AG04450 (cell line): ENCODE results near the gene NOS3. TPM values are rescaled to one million over a fixed set of nuclear protein-coding genes. Genes with fewer than 3 reads are reported as not detected.

Source experiments
- CTCF ChIA-PET: fragments of 300-600, 350-600 bp; formaldehyde crosslinking; extraction: SDS; loops from one replicate; lab custom pipeline; 2022; ENCODE audit warnings: antibody characterized with exemption, inconsistent platforms; lab: Charles Lee
- POLR2A ChIA-PET: fragments of 350-600 bp; formaldehyde crosslinking; extraction: SDS; loops from one replicate; lab custom pipeline; 2021; ENCODE audit warnings: antibody characterized with exemption, inconsistent platforms; lab: Yijun Ruan, JAX
- DNase-seq: peaks from one replicate; pipeline ENCODE4 v3.0.0-alpha.2; 2011; ENCODE audit warnings: low read depth, low spot score
- H3K27ac ChIP-seq: one replicate; pipeline ENCODE4 v1.5.1; 2012; ENCODE audit warnings: low read depth, low read length, control low read depth
- H3K27me3 ChIP-seq: one replicate; pipeline ENCODE4 v1.6.0; 2012; ENCODE audit warnings: low read length; ENCODE audit not compliant: control insufficient read depth, insufficient read depth
- H3K4me3 ChIP-seq: 2 replicates; pipeline ENCODE4 v1.5.1; 2011; ENCODE audit warnings: mild to moderate bottlenecking, low read depth, low read length, control low read depth
- H3K9me3 ChIP-seq: 2 replicates; pipeline ENCODE4 v1.5.1; 2012; ENCODE audit warnings: low read length; ENCODE audit not compliant: control insufficient read depth, insufficient read depth
- polyA plus RNA-seq: library from polyadenylated mRNA; depleted of rRNA; stranded (reverse); fragments of >200 nt; gene quantifications from 2 replicates; pipeline ENCODE4 v1.2.3, GENCODE V29; 2011
- TF ChIP-seq, protein P1 (sequence below): IDR thresholded peaks from 2 replicates; pipeline ENCODE4 v1.5.1; 2011; ENCODE audit warnings: low read depth, low read length, control low read depth, inconsistent platforms

The NOS3 gene
- polyA plus RNA-seq, 1 experiment: 0.60 TPM

DNA sequence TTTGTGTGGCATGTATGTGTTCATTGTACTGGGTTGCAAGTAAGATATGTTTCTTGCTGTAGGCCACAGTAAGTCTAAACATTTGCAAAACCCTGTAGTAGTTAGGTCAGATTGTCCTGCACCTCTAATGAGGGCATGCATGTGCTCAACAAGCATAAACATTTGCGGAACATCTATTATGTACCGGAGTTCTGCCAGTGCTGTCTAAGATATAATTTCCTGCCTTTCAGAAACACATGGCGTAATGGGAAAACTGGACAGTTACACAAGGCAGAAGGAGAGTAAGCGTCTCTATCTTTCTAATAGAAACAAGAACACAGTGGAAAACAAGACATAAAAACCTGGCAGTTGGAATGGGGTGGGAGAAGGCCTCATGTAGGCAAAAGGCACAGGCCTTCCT, 40.2 kb downstream of the NOS3 start:
- no peak for DNase-seq
- CTCF ChIA-PET: interaction anchor here (1.3 to 1.7 kb wide), 2 partner anchors 13 to 80 kb away, joined by 4 to 5 read pairs; no protein-coding TSS in a partner anchor
- no peak overlapping the region for H3K4me3 ChIP-seq

DNA sequence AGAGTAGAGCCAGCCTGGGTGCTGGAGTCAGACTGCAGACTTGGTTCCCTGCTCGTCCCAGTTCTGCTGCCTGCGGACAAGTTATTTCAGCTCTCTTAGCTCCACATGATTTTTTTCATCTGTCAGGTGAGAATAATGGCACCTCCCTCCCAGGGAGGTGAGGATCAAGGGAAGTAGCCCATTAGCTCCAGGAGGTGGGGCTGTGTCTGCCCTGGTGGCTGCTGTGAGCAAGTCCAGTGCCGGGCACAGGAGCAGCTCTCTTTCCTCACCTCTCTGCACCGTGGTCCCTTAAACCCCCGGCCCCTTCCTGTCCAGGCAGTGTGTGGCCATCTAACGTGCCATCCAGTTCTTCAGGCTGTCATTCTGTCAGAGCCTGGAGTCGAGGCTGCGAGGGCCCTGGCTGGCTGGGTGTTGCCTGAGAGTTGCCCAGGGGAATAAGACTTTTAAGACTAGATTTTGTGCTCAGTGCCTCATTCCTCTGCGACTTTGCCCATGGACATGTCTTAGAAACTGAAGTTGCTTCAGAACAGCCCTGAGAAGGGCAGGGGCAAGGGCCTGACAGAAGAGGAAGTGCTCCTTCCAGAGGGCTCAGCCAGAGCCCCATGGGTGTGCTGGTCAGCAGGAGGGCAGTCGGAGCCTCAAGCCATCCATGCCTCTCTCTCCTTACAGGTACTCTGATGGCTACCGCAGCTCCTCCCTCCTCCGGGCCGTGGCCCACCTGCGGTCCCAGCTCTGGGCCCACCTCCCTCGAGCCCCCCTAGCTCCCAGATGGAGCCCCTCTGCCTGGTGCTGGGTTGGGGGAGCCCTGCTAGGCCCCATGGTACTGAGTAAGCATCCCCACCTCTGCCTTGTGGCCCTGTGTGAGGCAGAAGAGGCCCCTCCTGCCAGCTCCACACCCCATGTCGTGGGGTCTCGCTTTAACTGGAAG, 42.4 kb downstream of the NOS3 start:
- no peak overlapping the region for H3K4me3 ChIP-seq
- H3K9me3 ChIP-seq: no peaks in the 10 kb centered on the region
- TF ChIP-seq, protein P1, sequence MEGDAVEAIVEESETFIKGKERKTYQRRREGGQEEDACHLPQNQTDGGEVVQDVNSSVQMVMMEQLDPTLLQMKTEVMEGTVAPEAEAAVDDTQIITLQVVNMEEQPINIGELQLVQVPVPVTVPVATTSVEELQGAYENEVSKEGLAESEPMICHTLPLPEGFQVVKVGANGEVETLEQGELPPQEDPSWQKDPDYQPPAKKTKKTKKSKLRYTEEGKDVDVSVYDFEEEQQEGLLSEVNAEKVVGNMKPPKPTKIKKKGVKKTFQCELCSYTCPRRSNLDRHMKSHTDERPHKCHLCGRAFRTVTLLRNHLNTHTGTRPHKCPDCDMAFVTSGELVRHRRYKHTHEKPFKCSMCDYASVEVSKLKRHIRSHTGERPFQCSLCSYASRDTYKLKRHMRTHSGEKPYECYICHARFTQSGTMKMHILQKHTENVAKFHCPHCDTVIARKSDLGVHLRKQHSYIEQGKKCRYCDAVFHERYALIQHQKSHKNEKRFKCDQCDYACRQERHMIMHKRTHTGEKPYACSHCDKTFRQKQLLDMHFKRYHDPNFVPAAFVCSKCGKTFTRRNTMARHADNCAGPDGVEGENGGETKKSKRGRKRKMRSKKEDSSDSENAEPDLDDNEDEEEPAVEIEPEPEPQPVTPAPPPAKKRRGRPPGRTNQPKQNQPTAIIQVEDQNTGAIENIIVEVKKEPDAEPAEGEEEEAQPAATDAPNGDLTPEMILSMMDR: no peak
- POLR2A ChIA-PET: no interaction called here
- no peaks in the 10 kb centered on the region for H3K27me3 ChIP-seq
- H3K27ac ChIP-seq: no peak overlapping the region
- no peak for DNase-seq
- CTCF ChIA-PET: interaction anchor here (0.6 to 1.7 kb wide), 2 partner anchors 15 to 30 kb away, joined by 4 to 6 read pairs; no protein-coding TSS in a partner anchor

More for the DNA sequence above, 40.2 kb downstream of the NOS3 start:
- TF ChIP-seq, protein P1: no peak
- Histone ChIP-seq H3K9me3 (no peaks in the 10 kb centered on the region), H3K27ac (no peak overlapping the region), H3K27me3 (no peaks in the 10 kb centered on the region)
- POLR2A ChIA-PET: interaction anchor here (1.0 kb wide), 1 partner anchor 20 kb away, joined by 3 read pairs; no protein-coding TSS in a partner anchor

DNA sequence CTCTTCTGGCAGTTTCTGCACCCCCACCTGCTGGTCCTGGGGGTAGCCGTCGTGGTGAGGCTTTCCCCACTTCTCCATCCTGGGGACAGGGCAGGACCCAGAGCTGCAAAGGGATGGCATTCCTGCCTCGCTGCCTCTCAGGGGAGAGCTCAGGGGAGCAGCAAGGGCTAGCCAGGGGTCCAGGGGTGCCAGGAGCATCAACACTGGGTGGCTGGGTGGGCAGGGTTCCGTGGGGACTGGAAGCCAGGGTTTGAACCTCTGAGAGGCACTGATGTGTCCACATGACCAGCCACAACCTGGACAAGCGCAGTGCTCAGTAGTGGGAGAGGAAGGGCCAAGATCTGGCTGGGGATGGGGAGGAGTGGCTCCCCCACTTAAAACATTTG, 43.0 kb downstream of the NOS3 start:
- H3K4me3 ChIP-seq: no peak overlapping the region
- ChIA-PET POLR2A (no interaction called here), CTCF (no interaction called here)
- H3K9me3 ChIP-seq: no peaks in the 10 kb centered on the region
- no peak for DNase-seq
- TF ChIP-seq, protein P1: no peak
- H3K27me3 ChIP-seq: no peaks in the 10 kb centered on the region
- no peak overlapping the region for H3K27ac ChIP-seq

DNA sequence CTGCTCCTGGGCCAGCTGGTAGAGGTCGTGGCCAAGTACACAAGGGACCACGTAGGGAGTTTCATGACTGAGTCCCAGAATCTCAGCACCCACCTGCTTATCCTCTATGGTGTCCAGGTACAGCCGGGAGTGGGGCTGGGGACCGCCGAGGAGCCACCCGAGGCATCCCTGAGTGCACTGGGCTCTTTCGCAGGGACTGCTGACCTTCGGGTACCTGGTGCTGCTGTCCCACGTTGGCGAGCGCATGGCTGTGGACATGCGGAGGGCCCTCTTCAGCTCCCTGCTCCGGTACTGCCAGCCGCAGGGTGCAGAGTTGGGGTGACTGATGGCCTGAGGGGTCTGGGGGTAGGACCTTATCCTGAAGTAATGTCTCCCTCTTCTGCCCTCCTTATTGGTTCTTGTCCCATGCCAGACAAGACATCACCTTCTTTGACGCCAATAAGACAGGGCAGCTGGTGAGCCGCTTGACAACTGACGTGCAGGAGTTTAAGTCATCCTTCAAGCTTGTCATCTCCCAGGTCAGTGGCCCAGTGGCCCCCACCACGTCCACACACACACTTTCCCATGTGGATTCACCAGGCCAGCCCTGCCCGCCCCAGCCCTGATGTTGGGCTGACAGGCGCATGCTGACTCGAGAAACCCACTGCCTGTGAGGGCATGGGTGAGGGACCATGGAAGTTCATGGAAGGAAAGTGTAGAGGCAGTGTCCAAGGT, 43.7 kb downstream of the NOS3 start:
- Histone ChIP-seq H3K4me3 (no peak overlapping the region), H3K9me3 (no peaks in the 10 kb centered on the region), H3K27ac (no peak overlapping the region), H3K27me3 (no peaks in the 10 kb centered on the region)
- no peak for DNase-seq
- POLR2A ChIA-PET: no interaction called here
- CTCF ChIA-PET: no interaction called here
- TF ChIP-seq, protein P1: no peak
